Smooth muscle cell (in vitro differentiated cells): ENCODE data around the gene PAM. TPM values are rescaled to one million over a fixed set of nuclear protein-coding genes. Genes with fewer than 3 reads are reported as not detected.

ENCODE experiments used
- DNase-seq: peaks from one replicate; lab custom pipeline; 2025; ENCODE audit not compliant: unreplicated experiment; lab: John Stamatoyannopoulos, UW
- H2AFZ ChIP-seq: fragments of 200-600 bp; sonication (generic); 2 replicates; pipeline ENCODE4 v1.6.0; 2016; ENCODE audit warnings: antibody characterized with exemption, low read depth, mild to moderate bottlenecking
- H3F3A ChIP-seq: fragments of 200-600 bp; sonication (generic); 2 replicates; pipeline ENCODE4 v1.6.0; 2017; ENCODE audit warnings: antibody characterized with exemption, low read depth
- H3K27ac ChIP-seq: fragments of 200-600 bp; sonication (generic); 2 replicates; pipeline ENCODE4 v1.5.1; 2016; ENCODE audit warnings: low read depth, mild to moderate bottlenecking
- H3K27me3 ChIP-seq: fragments of 200-600 bp; sonication (generic); 2 replicates; pipeline ENCODE4 v1.6.1; 2016; ENCODE audit warnings: low read depth, mild to moderate bottlenecking
- H3K36me3 ChIP-seq: fragments of 200-600 bp; sonication (generic); 2 replicates; pipeline ENCODE4 v1.5.1; 2016; ENCODE audit warnings: low read depth
- H3K4me1 ChIP-seq: fragments of 200-600 bp; sonication (generic); 2 replicates; pipeline ENCODE4 v1.5.1; 2016; ENCODE audit warnings: low read depth
- H3K4me2 ChIP-seq: fragments of 200-600 bp; sonication (generic); 2 replicates; pipeline ENCODE4 v1.6.0; 2016; ENCODE audit warnings: mild to moderate bottlenecking
- H3K4me3 ChIP-seq: fragments of 200-600 bp; sonication (generic); 2 replicates; pipeline ENCODE4 v1.5.1; 2016; ENCODE audit warnings: mild to moderate bottlenecking
- H3K79me2 ChIP-seq: fragments of 200-600 bp; sonication (generic); 2 replicates; pipeline ENCODE4 v1.6.0; 2016; ENCODE audit warnings: low read depth, mild to moderate bottlenecking
- H3K9ac ChIP-seq: fragments of 200-600 bp; sonication (generic); 2 replicates; pipeline ENCODE4 v1.6.0; 2016; ENCODE audit warnings: low read depth
- H3K9me3 ChIP-seq: fragments of 200-600 bp; sonication (generic); replicated peaks from 2 replicates; pipeline ENCODE4 v1.5.1; 2016; ENCODE audit warnings: low read depth
- H4K20me1 ChIP-seq: fragments of 200-600 bp; sonication (generic); 2 replicates; pipeline ENCODE4 v1.6.0; 2016; ENCODE audit warnings: low read depth
- WGBS: methylation state at CpG from one replicate; pipeline ENCODE4 v1.1.7; 2016; ENCODE audit warnings: low lambda C conversion rate; 5-methylcytosine and 5-hydroxymethylcytosine counted together
- polyA plus RNA-seq: library from polyadenylated mRNA; unstranded; fragments of >200 nt; fragmentation: Nextera tagmentation; extraction: Ambion mirVana; gene quantifications from 2 replicates; pipeline ENCODE4 v1.2.1, GENCODE V29; 2016
- total RNA-seq: library from RNA; depleted of rRNA; stranded (reverse); fragments of >200 nt; gene quantifications from 2 replicates; pipeline ENCODE4 v1.2.3, GENCODE V29; 2014
- TF ChIP-seq, protein P1 (sequence below): fragments of 200-600 bp; sonication (generic); IDR thresholded peaks from 2 replicates; pipeline ENCODE4 v1.5.1; 2017; ENCODE audit warnings: borderline replicate concordance, mild to moderate bottlenecking, antibody characterized with exemption; ENCODE audit not compliant: insufficient read depth, poor library complexity, severe bottlenecking

Gene PAM
- total and polyA plus RNA-seq, 2 experiments from 2014 or later = 117 to 155 TPM

DNA sequence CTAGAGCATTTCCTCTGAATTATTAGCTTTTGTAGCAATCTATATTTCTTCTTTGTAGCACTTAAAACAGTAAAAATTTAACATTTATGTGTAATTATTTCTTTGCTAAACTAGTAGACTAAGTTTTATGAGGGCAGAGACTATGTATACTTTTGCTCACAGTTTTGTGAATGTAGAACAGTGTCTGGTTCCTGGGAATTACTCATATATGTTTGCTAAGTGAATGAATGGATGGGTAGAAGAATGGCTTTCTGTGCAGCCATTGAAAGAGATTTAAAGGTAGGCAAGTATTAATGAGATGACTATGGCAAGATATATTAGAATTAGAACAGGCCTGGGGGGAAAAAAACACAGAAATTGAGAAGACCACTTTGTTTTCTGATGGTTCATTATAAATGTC, 140.1 kb downstream of the PAM start:
- no peaks in the 10 kb centered on the region for H3K36me3 ChIP-seq
- H3K4me1 ChIP-seq = no peaks in the 10 kb centered on the region
- H3F3A ChIP-seq = no peaks in the 10 kb centered on the region
- H3K4me3 ChIP-seq = no peak overlapping the region
- TF ChIP-seq, protein P1, sequence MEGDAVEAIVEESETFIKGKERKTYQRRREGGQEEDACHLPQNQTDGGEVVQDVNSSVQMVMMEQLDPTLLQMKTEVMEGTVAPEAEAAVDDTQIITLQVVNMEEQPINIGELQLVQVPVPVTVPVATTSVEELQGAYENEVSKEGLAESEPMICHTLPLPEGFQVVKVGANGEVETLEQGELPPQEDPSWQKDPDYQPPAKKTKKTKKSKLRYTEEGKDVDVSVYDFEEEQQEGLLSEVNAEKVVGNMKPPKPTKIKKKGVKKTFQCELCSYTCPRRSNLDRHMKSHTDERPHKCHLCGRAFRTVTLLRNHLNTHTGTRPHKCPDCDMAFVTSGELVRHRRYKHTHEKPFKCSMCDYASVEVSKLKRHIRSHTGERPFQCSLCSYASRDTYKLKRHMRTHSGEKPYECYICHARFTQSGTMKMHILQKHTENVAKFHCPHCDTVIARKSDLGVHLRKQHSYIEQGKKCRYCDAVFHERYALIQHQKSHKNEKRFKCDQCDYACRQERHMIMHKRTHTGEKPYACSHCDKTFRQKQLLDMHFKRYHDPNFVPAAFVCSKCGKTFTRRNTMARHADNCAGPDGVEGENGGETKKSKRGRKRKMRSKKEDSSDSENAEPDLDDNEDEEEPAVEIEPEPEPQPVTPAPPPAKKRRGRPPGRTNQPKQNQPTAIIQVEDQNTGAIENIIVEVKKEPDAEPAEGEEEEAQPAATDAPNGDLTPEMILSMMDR = no peak
- no peak overlapping the region for H3K27ac ChIP-seq
- peaks cover 3% of the 10 kb centered on the region for H3K79me2 ChIP-seq
- no peaks in the 10 kb centered on the region for H3K27me3 ChIP-seq
- H3K4me2 ChIP-seq = no peak overlapping the region
- no peak overlapping the region for H2AFZ ChIP-seq
- no peak for DNase-seq
- no peaks in the 10 kb centered on the region for H3K9me3 ChIP-seq
- no peak overlapping the region for H3K9ac ChIP-seq
- peaks cover 46% of the 10 kb centered on the region for H4K20me1 ChIP-seq

DNA sequence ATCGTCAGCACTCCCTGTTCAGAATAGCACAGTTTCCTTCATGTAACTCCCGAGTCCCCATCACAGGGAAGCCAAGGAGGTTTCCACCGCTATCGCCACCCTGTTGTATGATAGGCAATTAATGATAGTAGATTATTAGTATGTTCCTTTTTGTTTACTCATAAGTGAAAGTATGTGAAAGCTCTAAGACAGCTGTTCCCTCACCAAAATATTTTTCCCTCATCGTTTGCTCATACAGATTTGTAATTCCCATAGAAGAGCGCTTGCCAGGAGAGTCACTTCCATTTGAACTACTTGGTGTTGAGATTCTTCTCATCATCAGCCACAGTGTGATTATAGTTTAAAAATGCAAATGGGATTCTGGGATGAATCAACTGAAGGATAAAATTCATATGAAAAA, 140.9 kb downstream of the PAM start:
- no peak overlapping the region for H3K4me2 ChIP-seq
- no peaks in the 10 kb centered on the region for H3K36me3 ChIP-seq
- WGBS = 96% methylated on average over 6 of the region's 6 CpGs
- H3F3A ChIP-seq = no peaks in the 10 kb centered on the region
- H3K4me1 ChIP-seq = no peaks in the 10 kb centered on the region
- no peaks in the 10 kb centered on the region for H3K9me3 ChIP-seq
- no peaks in the 10 kb centered on the region for H3K79me2 ChIP-seq
- H3K27me3 ChIP-seq = no peaks in the 10 kb centered on the region
- H3K27ac ChIP-seq = no peak overlapping the region
- no peak for DNase-seq
- no peak overlapping the region for H3K4me3 ChIP-seq
- H4K20me1 ChIP-seq = peaks cover 45% of the 10 kb centered on the region
- H2AFZ ChIP-seq = no peak overlapping the region
- TF ChIP-seq, protein P1 = no peak
- H3K9ac ChIP-seq = no peak overlapping the region

DNA sequence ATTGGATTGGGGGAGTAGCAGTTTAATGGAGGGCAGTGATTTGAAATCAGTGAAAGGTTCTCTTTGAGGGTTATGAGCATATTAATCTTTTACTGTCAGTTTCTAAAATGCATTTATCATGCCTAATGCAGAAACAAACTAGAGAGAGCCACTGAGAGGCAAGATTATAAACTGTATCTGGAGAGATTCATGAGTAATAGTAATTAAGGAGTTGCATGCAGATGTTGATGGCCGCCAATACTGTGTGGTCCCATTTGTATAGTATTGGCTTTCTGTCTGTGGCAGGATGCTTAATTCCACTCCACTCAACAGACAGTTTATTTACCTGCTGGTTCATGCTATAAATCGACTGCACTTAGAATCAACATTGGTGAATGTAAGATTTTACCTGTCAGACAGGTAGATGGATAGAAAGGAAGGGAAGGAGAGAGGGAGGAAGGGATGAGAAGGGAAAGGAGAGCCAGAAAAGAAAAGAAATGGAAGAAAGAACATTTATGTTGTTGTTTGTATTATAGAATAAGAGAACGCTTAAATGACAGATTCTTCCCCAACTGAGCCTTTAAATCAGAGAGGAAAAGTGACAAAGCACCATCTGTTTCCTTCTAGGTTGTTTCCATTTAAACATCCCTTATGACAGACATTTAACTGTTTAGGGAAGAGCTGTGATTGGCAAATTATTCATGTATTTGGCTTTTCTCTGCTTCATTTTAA, 146.5 kb downstream of the PAM start:
- Histone ChIP-seq H4K20me1 (peaks cover 35% of the 10 kb centered on the region), H3K4me2 (no peak overlapping the region), H3K27ac (no peak overlapping the region), H3K79me2 (no peaks in the 10 kb centered on the region), H3K9ac (no peak overlapping the region), H3K4me1 (no peaks in the 10 kb centered on the region), H3K4me3 (no peak overlapping the region), H3F3A (no peaks in the 10 kb centered on the region), H3K9me3 (no peaks in the 10 kb centered on the region), H3K27me3 (no peaks in the 10 kb centered on the region), H2AFZ (no peak overlapping the region), H3K36me3 (no peaks in the 10 kb centered on the region)
- TF ChIP-seq, protein P1 = no peak
- DNase-seq = no peak
- WGBS = 90% methylated on average over 3 of the region's 3 CpGs

DNA sequence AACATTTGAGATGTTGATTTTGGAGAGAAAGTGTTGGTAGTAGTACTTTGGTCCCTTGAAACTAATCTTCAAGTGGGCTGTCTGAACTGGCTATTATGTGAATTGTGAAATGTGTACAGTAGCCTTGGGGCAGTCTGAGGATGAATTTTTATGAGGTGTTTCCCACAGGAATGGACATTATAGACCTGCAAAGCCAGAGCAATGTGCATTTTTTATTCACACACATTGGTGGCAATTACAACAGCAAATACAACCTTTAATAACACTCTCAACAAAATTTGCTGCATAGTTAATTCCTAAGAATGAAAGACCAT, 147.0 kb downstream of the PAM start:
- no peak for DNase-seq
- TF ChIP-seq, protein P1 = no peak
- Histone ChIP-seq H3K4me3 (no peak overlapping the region), H3F3A (no peaks in the 10 kb centered on the region), H3K4me1 (no peaks in the 10 kb centered on the region), H3K9me3 (no peaks in the 10 kb centered on the region), H4K20me1 (peaks cover 35% of the 10 kb centered on the region), H3K9ac (no peak overlapping the region), H3K27me3 (no peaks in the 10 kb centered on the region), H3K79me2 (no peaks in the 10 kb centered on the region), H3K36me3 (no peaks in the 10 kb centered on the region), H3K27ac (no peak overlapping the region), H3K4me2 (no peak overlapping the region), H2AFZ (no peak overlapping the region)
